Measurements from ENCODE around the gene SCOC. TPM values are rescaled to one million over a fixed set of nuclear protein-coding genes. Genes with fewer than 3 reads are reported as not detected.
A peak's percentile ranks its signal among the peaks of the same experiment; 100 is the strongest.

SCOC gene
- 73.0 TPM for total RNA-seq
- long read RNA-seq, transcript SCOC-211 (4 exons, 1,959 nt) = major isoform, 155 of 174 reads
- long read RNA-seq, transcript SCOC-207 (3 exons, 1,838 nt) = minor isoform, 7 of 174 reads
- long read RNA-seq, partial matches to known transcripts = 8 of 174 reads
- long read RNA-seq, other reads (novel, unspliced or antisense) = 4 of 174 reads

GRCh38 chr4:140373328-140374129, at the start of gene SCOC:
Gene SCOC, plus strand, starts transcription at chr4:140373646. Its CDS starts 5,525 bp downstream, at chr4:140379171.
- intact Hi-C loops (cut with DNase I) = loop anchor here (1.0 to 5.0 kb wide), 3 partner anchors 53 to 384 kb away; partner anchors contain the start of genes CLGN, ELMOD2 and TBC1D9
- DNase-seq (ENCODE audit: low spot score) = peak; percentile 100

GRCh38 chr4:140326395-140326993, 47.0 kb upstream of the SCOC start:
- no peak for DNase-seq (ENCODE audit: low spot score)
- intact Hi-C loops (cut with DNase I) = loop anchor here (5.0 to 10.0 kb wide), 2 partner anchors 69 to 592 kb away; no protein-coding TSS in a partner anchor

- intact Hi-C loops (cut with DNase I) = no loop called here
- DNase-seq (ENCODE audit: low spot score) = no peak
Observed at GRCh38 chr4:140330311-140330900, 43.0 kb upstream of the SCOC start.

- DNase-seq (ENCODE audit: low spot score) = no peak
- intact Hi-C loops (cut with DNase I) = no loop called here
Observed at GRCh38 chr4:140331245-140331644, 42.2 kb upstream of the SCOC start.

- intact Hi-C loops (cut with DNase I) = no loop called here
- no peak for DNase-seq (ENCODE audit: low spot score)
Observed at GRCh38 chr4:140331876-140332275, 41.6 kb upstream of the SCOC start.

GRCh38 chr4:140332734-140333133, 40.7 kb upstream of the SCOC start:
- no peak for DNase-seq (ENCODE audit: low spot score)
- intact Hi-C loops (cut with DNase I) = no loop called here

- no peak for DNase-seq (ENCODE audit: low spot score)
- intact Hi-C loops (cut with DNase I) = no loop called here
Observed at GRCh38 chr4:140333523-140333922, 39.9 kb upstream of the SCOC start.

- no peak for DNase-seq (ENCODE audit: low spot score)
- intact Hi-C loops (cut with DNase I) = no loop called here
Observed at GRCh38 chr4:140335076-140335475, 38.4 kb upstream of the SCOC start.

- intact Hi-C loops (cut with DNase I) = no loop called here
- DNase-seq (ENCODE audit: low spot score) = no peak
Observed at GRCh38 chr4:140336730-140337129, 36.7 kb upstream of the SCOC start.

GRCh38 chr4:140342620-140343019, 30.8 kb upstream of the SCOC start:
- intact Hi-C loops (cut with DNase I) = no loop called here
- DNase-seq (ENCODE audit: low spot score) = no peak

GRCh38 chr4:140343303-140343702, 30.1 kb upstream of the SCOC start:
- intact Hi-C loops (cut with DNase I) = no loop called here
- no peak for DNase-seq (ENCODE audit: low spot score)

- intact Hi-C loops (cut with DNase I) = no loop called here
- no peak for DNase-seq (ENCODE audit: low spot score)
Observed at GRCh38 chr4:140344101-140344500, 29.3 kb upstream of the SCOC start.

GRCh38 chr4:140344621-140345020, 28.8 kb upstream of the SCOC start:
- no peak for DNase-seq (ENCODE audit: low spot score)
- intact Hi-C loops (cut with DNase I) = no loop called here

GRCh38 chr4:140346136-140346535, 27.3 kb upstream of the SCOC start:
- intact Hi-C loops (cut with DNase I) = no loop called here
- DNase-seq (ENCODE audit: low spot score) = no peak

- intact Hi-C loops (cut with DNase I) = no loop called here
- no peak for DNase-seq (ENCODE audit: low spot score)
Observed at GRCh38 chr4:140349816-140350215, 23.6 kb upstream of the SCOC start.

- DNase-seq (ENCODE audit: low spot score) = no peak
- intact Hi-C loops (cut with DNase I) = no loop called here
Observed at GRCh38 chr4:140351093-140352075, 22.1 kb upstream of the SCOC start.

GRCh38 chr4:140353786-140354185, 19.7 kb upstream of the SCOC start:
- intact Hi-C loops (cut with DNase I) = no loop called here
- no peak for DNase-seq (ENCODE audit: low spot score)

- intact Hi-C loops (cut with DNase I) = no loop called here
- DNase-seq (ENCODE audit: low spot score) = no peak
Observed at GRCh38 chr4:140355288-140355687, 18.2 kb upstream of the SCOC start.

GRCh38 chr4:140357868-140358267, 15.6 kb upstream of the SCOC start:
- intact Hi-C loops (cut with DNase I) = no loop called here
- DNase-seq (ENCODE audit: low spot score) = no peak

Measured in cardiac septum (tissue), 1 donor.